Muscle layer of colon (tissue), 2 donors: ENCODE data around the gene ZSCAN21.
"Not testable (repeated sequence)": the region's sequence is repeated elsewhere in the genome, so short reads cannot be mapped to it uniquely, and the experiment has no call there.

Experiments used
- H3K27ac ChIP-seq: one replicate; pipeline ENCODE4 v1.7.0; 2013; ENCODE audit warnings: low read depth, mild to moderate bottlenecking, low read length, moderate library complexity
- H3K27me3 ChIP-seq, 2 donors: one replicate each; pipeline ENCODE4 v1.7.0; 2013; ENCODE audit warnings: low read length in 2 of 2, mild to moderate bottlenecking in 2 of 2; ENCODE audit not compliant: insufficient read depth in 2 of 2, control insufficient read depth in 1 of 2
- H3K36me3 ChIP-seq: one replicate; pipeline ENCODE4 v1.7.0; 2013; ENCODE audit warnings: mild to moderate bottlenecking, low read length; ENCODE audit not compliant: insufficient read depth
- H3K4me1 ChIP-seq: one replicate; pipeline ENCODE4 v1.7.0; 2013; ENCODE audit warnings: mild to moderate bottlenecking, low read length; ENCODE audit not compliant: insufficient read depth
- H3K4me3 ChIP-seq, 2 donors: one replicate each; pipeline ENCODE4 v1.7.0; 2013; ENCODE audit warnings: low read length in 2 of 2, low read depth in 1 of 2, mild to moderate bottlenecking in 1 of 2, moderate library complexity in 1 of 2
- H3K9ac ChIP-seq: one replicate; pipeline ENCODE4 v1.7.0; 2013; ENCODE audit warnings: low read length
- H3K9me3 ChIP-seq: one replicate; pipeline ENCODE4 v1.7.0; 2013; ENCODE audit warnings: mild to moderate bottlenecking, low read length
- donor health status: abdominal sarcoma.
- donor health status: Adenocarcinoma of cecum.

Gene ZSCAN21

DNA sequence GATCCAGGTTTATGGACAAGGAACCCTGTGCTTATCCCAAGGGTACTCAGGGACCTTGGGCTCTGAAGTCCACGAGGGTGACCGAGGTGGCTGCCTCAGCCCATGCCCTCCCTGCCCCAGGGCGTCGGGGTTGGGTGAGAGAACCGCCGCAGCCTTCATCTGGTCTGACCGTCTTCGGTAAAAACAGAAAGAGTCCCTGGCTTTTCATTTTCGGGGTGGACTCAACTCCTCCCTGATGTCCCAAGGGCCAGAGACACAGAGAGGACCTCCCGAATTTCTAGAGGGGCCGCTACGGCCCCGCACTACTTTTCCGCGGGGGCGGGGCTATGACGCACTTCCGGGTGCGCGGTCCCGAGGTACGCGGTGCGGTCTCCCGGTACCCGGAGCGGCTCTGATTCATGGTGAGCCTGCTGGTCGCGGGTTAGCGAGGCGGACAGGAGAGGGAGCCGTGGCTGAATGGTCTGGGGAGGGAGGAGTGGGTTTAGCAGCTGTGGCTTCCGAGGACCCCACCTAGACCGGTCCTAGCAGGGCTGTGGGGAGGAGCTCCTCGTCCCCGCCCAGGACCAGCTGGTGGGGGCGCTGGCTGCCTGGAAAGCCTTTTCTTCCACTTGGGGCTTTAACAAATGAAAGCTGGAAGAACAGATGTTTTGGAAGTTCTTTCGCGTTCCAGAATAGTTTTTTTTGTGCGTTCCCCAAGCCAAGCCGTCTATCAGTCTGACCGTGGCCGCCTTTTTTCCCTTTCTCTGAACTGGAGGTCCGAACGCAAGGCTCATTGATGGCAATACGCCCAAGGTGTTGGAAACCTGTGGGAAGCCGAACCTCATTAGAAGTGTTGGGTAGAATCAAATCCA is at the start of gene ZSCAN21:
Gene ZSCAN21, plus strand, starts transcription at position 334 of the 851 bp plus-strand sequence. CDS start 7,233 bp downstream, outside the sequence.
- H3K36me3 ChIP-seq: no peaks in the 10 kb centered on the region
- H3K27me3 ChIP-seq: no peaks in the 10 kb centered on the region
- peaks cover 12% of the 10 kb centered on the region for H3K4me1 ChIP-seq
- peak within 1 kb of the TSS; percentile 61 to 97 for H3K4me3 ChIP-seq
- peak within 1 kb of the TSS; percentile 98 for H3K9ac ChIP-seq
- peak within 1 kb of the TSS; percentile 98 for H3K27ac ChIP-seq
- H3K9me3 ChIP-seq: no peaks in the 10 kb centered on the region

DNA sequence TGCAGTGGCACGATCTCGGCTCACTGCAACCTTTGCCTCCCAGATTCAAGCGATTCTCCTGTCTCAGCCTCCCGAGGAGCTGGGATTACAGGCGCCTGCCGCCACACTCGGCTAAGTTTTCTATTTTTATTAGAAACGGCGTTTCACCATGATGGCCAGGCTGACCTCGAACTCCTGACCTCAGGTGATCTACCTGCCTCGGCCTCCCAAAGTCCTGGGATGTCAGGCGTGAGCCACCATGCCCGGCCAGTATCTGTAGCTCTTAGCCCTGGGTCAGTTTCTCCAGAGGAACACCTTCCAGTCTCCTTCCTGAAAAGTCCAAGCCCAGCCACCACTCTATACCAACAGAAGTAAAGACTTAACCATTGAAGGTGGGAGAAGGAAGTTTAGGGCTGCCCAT is 49.3 kb upstream of the ZSCAN21 start:
- no peaks in the 10 kb centered on the region for H3K9me3 ChIP-seq
- peaks cover 5% of the 10 kb centered on the region for H3K4me1 ChIP-seq
- H3K27ac ChIP-seq: no peak overlapping the region
- H3K4me3 ChIP-seq: no peak overlapping the region
- no peaks in the 10 kb centered on the region for H3K27me3 ChIP-seq
- H3K36me3 ChIP-seq: no peaks in the 10 kb centered on the region
- H3K9ac ChIP-seq: no peak overlapping the region

DNA sequence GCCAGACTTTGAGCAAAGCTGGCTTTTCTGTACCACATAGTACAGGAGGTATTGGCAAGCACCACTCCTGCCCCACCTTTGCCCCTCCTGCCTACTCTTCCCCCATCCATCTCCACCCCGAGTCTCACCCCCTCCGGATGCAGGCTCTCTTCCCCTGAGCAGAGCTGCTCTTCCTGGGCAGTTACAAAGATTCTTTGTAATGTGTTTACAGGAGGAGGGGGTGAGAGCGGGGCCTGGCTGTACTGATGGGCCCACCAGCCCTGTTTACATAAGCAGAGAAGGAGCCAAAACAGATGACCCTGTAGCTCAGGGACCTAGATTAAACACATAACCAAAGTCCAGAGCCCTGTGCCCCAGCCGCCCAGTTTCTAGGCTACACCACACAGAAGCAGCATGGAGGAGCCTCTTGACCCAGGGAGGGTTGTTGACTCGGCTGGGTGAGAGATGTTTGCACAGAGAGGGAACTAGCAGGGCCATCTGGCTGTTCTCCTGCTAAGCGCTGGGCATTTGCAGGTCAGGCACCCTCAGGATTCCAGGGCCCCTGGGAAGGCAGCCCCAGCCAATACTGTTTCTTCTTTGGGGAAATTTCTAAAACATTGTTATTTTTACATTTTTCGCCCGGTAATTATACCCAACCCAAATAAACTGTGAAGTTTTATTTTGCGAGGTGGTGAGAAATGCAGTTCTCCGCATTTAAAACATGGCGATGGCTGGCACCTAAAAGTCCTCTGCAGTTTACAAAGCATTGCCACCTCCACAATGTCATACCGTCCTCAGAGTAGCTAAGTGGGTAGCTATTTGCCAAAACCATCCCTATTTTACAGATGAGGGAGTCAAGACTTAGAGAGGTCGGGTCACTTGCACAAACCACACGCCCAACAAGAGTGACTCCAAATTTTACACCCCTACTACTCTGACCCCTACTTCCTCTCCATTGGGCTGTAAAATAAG is 45.6 kb upstream of the ZSCAN21 start:
- Histone ChIP-seq H3K9ac (no peak overlapping the region), H3K4me1 (no peaks in the 10 kb centered on the region), H3K4me3 (no peak overlapping the region), H3K27ac (no peak overlapping the region), H3K9me3 (no peaks in the 10 kb centered on the region), H3K27me3 (no peaks in the 10 kb centered on the region), H3K36me3 (no peaks in the 10 kb centered on the region)

DNA sequence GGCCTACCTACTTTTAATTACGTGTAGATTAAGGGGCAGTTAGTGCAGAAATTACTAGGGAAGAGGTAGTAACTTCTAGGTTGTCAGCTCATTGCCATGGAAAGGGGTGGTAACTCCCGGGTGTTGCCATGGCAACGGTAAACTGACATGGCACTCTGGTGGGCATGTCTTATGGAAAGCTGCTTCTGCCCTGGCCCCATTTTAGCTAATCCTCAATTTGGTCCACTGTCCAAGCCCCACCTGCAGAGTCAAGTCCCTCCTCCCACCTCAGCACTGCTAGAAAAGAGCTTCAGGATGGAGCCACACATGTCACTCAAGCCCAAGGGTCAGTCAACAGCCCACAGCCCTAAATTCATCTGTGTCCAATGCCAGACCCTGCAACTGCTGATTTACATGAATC is 41.7 kb upstream of the ZSCAN21 start:
- Histone ChIP-seq H3K4me1 (no peaks in the 10 kb centered on the region), H3K27me3 (no peaks in the 10 kb centered on the region), H3K27ac (no peak overlapping the region), H3K9me3 (no peaks in the 10 kb centered on the region), H3K9ac (no peak overlapping the region), H3K4me3 (no peak overlapping the region), H3K36me3 (no peaks in the 10 kb centered on the region)

DNA sequence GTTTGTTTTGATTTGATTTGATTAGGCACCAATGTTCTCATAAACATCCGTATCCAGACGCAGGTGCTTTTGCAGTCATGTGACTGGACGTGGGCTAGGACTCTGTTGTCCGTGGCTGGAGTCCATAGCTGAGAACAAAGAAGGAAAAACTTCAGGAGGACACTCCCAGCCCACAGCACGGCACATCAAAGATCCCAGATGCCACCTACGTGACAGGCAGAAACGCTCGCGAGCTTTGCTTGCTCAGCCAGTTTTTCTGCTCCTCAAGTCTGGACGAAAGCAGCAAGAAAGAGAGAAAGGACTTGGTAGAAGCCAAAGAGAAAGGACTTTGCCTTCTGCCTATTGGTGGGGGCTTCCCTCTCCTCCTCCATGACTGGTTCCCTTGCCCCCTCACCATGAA is 41.0 kb upstream of the ZSCAN21 start:
- no peaks in the 10 kb centered on the region for H3K4me1 ChIP-seq
- no peak overlapping the region for H3K4me3 ChIP-seq
- H3K9me3 ChIP-seq: no peaks in the 10 kb centered on the region
- H3K36me3 ChIP-seq: no peaks in the 10 kb centered on the region
- no peak overlapping the region for H3K9ac ChIP-seq
- H3K27me3 ChIP-seq: no peaks in the 10 kb centered on the region
- no peak overlapping the region for H3K27ac ChIP-seq

DNA sequence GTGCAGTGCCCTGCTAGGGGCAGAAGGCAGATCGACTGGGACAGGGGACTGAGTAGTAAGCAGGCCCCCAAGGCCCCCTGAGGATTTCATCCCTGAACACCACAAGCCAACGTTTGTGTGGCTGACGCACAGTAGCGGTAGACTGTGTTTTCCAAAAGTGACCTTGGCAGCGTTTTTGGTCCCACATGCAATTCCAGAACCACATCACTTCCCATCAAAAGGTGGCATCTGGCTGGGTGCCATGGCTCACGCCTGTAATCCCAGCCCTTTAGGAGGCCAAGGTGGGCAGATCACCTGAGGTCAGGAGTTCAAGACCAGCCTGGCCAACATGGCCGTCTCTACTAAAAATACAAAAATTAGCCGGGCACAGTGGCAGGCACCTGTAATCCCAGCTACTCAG is 39.6 kb upstream of the ZSCAN21 start:
- H3K27me3 ChIP-seq, H3K4me3 ChIP-seq, H3K4me1 ChIP-seq, H3K9me3 ChIP-seq, H3K27ac ChIP-seq, H3K36me3 ChIP-seq, H3K9ac ChIP-seq: not testable (repeated sequence)

DNA sequence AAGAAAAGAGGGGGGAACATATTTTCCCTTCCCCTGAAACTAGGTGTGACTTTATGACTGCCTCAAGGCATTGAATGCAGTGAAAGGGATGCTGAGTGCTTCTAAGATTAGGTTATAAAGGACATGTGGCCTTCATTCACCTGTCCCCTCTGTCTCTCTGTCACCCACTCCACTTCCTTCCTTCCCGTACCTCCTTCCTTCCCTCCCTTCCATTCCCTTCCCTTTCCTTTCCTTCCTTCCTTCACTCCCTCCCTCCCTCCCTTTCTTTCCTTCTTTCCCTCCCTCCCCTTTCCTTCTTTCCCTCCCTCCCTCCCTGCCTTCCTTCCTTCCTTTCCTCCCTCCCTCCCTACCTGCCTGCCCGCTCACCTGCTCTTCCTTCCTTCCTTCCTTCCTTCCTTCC is 38.7 kb upstream of the ZSCAN21 start:
- Histone ChIP-seq H3K36me3 (no peaks in the 10 kb centered on the region), H3K27ac (no peak overlapping the region), H3K9ac (no peak overlapping the region), H3K9me3 (no peaks in the 10 kb centered on the region), H3K4me1 (peaks cover 5% of the 10 kb centered on the region), H3K4me3 (no peak overlapping the region), H3K27me3 (no peaks in the 10 kb centered on the region)

DNA sequence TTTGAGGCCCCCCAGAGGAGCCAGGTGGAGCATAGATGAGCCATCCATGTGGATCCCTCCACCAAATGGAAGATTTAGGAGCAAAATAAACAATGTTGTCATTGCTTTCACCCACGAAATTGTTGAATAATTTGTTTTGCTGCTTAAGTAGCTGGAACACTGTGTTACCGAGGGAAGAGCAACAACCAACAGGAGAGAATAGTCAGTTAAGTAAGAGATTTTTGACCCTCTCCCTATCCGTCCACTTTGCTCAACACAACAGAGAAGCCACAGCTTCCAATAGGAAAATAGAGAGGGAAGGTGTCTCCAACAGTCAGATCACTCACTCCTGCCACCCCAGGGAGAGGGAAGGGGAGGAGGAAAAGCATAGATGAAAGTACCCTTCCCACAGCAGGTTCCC is 38.1 kb upstream of the ZSCAN21 start:
- Histone ChIP-seq H3K27ac (no peak overlapping the region), H3K9me3 (no peaks in the 10 kb centered on the region), H3K4me3 (no peak overlapping the region), H3K36me3 (no peaks in the 10 kb centered on the region), H3K4me1 (peaks cover 10% of the 10 kb centered on the region), H3K27me3 (no peaks in the 10 kb centered on the region), H3K9ac (no peak overlapping the region)

DNA sequence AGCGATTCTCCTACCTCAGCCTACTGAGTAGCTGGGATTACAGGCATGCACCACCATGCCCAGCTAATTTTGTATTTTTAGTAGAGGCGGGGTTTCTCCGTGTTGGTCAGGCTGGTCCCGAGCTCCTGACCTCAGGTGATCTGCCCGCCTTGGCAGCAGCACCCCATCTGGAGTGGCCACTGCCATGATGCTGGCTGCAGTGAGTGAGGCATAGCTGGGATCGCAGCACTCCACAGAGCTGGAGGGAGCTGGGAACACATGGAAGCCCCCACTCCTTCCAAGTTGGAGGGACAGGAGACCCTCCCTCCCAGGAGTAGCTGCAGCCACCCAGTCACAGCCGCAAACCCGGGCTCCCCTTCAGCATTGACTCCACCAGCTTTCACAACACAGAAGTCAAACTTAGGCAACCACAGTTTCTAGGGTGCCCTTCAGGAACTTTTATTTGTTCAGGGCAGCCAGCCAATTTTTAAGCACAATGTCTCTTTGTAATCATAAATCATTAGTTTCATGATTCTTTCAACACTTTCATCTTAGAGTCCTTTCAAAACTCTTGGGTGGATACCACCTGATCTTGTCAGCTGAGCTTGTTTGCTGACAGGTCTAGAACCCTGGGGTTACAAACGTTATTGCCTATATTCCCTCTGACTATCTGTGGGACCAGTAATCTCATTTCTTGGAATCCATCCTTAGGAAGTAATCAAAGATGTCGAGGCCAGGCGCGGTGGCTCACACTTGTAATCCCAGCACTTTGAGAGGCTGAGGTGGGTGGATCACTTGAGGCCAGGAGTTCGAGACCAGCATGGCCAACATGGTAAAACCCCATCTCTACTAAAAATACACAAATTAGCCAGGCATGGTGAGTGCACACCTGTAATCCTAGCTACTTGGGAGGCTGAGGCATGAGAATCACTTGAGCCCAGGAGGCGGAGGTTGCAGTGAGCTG is 36.9 kb upstream of the ZSCAN21 start:
- not testable (repeated sequence) for H3K27ac ChIP-seq, H3K27me3 ChIP-seq, H3K4me3 ChIP-seq, H3K9me3 ChIP-seq, H3K9ac ChIP-seq, H3K36me3 ChIP-seq
- H3K4me1 ChIP-seq: peaks cover 20% of the 10 kb centered on the region

DNA sequence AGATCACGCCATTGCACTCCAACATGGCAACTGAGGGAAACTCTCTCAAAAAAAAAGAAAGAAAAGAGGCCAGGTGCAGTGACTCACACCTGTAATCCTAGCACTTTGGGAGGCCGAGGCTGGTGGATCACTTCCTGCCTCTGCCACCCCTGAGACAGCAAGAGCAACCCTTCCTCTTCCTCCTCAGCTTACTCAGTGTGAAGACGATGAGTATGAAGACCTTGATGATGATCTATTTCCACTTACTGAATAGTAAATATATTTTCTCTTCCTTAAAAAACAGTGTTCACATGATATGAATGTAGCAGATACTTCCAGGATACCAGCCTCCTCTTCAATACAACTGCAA is 36.3 kb upstream of the ZSCAN21 start:
- no peaks in the 10 kb centered on the region for H3K36me3 ChIP-seq
- H3K4me3 ChIP-seq: no peak overlapping the region
- H3K27ac ChIP-seq: no peak overlapping the region
- peaks cover 25% of the 10 kb centered on the region for H3K4me1 ChIP-seq
- H3K27me3 ChIP-seq: no peaks in the 10 kb centered on the region
- H3K9ac ChIP-seq: no peak overlapping the region
- H3K9me3 ChIP-seq: no peaks in the 10 kb centered on the region
